Calu3 (cell line): ENCODE measurements around the gene SERPINE1. TPM values are rescaled to one million over a fixed set of nuclear protein-coding genes. Genes with fewer than 3 reads are reported as not detected.

ENCODE experiments used
- Bru-seq: library from RNA; stranded (reverse); fragments of 400-500 nt; gene quantifications from one replicate; lab custom pipeline; 2021; lab: Mats Ljungman, UMichigan
- BruChase-seq, 2 experiments: library from RNA; stranded (reverse); fragments of 400-500 nt; gene quantifications; one replicate each; lab custom pipeline; 2021; lab: Mats Ljungman, UMichigan
- BruUV-seq: library from RNA; stranded (reverse); fragments of 400-500 nt; replicated peaks from 2 replicates; lab custom pipeline; 2021; lab: Mats Ljungman, UMichigan
- CTCF ChIA-PET: fragments of 300-600 bp; sonication (Branson Sonifier 250); formaldehyde crosslinking; loops from one replicate; lab custom pipeline; 2022; ENCODE audit warnings: antibody characterized with exemption; lab: Charles Lee
- DNase-seq: peaks from one replicate; pipeline ENCODE4 v3.0.0; 2022
- H3K27ac Mint-ChIP-seq: one replicate; pipeline ENCODE4 v1.8.0; 2022; ENCODE audit warnings: mixed read lengths; ENCODE audit not compliant: unreplicated experiment
- H3K27me3 Mint-ChIP-seq: one replicate; pipeline ENCODE4 v1.8.0; 2022; ENCODE audit warnings: mixed read lengths; ENCODE audit not compliant: unreplicated experiment
- H3K36me3 Mint-ChIP-seq: one replicate; pipeline ENCODE4 v1.8.0; 2022; ENCODE audit warnings: mild to moderate bottlenecking, moderate library complexity, mixed read lengths; ENCODE audit not compliant: insufficient read depth, unreplicated experiment
- H3K4me1 Mint-ChIP-seq: one replicate; pipeline ENCODE4 v1.8.0; 2022; ENCODE audit warnings: mild to moderate bottlenecking, low read depth, mixed read lengths; ENCODE audit not compliant: unreplicated experiment
- H3K4me3 Mint-ChIP-seq: one replicate; pipeline ENCODE4 v1.8.0; 2022; ENCODE audit warnings: mild to moderate bottlenecking, low read depth, moderate library complexity, mixed read lengths; ENCODE audit not compliant: unreplicated experiment
- H3K9me3 Mint-ChIP-seq: one replicate; pipeline ENCODE4 v1.8.0; 2022; ENCODE audit warnings: low read depth, mixed read lengths; ENCODE audit not compliant: unreplicated experiment
- intact Hi-C: fragments of 100-400 bp; cut with micrococcal nuclease; formaldehyde crosslinking; loops from one replicate; pipeline ENCODE4 v1.10.0; 2022; ENCODE audit not compliant: unreplicated experiment
- long read RNA-seq: library from polyadenylated mRNA; stranded (forward); transcript quantifications from one replicate; pipeline ENCODE4 v2.0.0, GENCODE V29; 2022
- total RNA-seq: library from RNA; stranded (reverse); gene quantifications from 2 replicates; pipeline ENCODE4 v1.2.3, GENCODE V29; 2022
- TF ChIP-seq, protein P1 (sequence below): fragments of 200-600 bp; IDR thresholded peaks from one replicate; pipeline ENCODE4 v1.8.0; 2022; ENCODE audit warnings: antibody characterized with exemption; ENCODE audit not compliant: unreplicated experiment

The SERPINE1 gene
- total RNA-seq (1.1 and 1.8 TPM in 2 replicates), Bru-seq, nascent RNA (percentile 30 among the genes with signal in this experiment), BruChase-seq, experiment 1, labeled RNA remaining after a 6-hour chase (percentile 45 among the genes with signal in this experiment), BruChase-seq, experiment 2, labeled RNA remaining after a 2-hour chase (percentile 29 among the genes with signal in this experiment)
- long read RNA-seq, partial matches to known transcripts, result 0 of 3 reads
- long read RNA-seq, other reads (novel, unspliced or antisense), result 1 of 3 reads

DNA sequence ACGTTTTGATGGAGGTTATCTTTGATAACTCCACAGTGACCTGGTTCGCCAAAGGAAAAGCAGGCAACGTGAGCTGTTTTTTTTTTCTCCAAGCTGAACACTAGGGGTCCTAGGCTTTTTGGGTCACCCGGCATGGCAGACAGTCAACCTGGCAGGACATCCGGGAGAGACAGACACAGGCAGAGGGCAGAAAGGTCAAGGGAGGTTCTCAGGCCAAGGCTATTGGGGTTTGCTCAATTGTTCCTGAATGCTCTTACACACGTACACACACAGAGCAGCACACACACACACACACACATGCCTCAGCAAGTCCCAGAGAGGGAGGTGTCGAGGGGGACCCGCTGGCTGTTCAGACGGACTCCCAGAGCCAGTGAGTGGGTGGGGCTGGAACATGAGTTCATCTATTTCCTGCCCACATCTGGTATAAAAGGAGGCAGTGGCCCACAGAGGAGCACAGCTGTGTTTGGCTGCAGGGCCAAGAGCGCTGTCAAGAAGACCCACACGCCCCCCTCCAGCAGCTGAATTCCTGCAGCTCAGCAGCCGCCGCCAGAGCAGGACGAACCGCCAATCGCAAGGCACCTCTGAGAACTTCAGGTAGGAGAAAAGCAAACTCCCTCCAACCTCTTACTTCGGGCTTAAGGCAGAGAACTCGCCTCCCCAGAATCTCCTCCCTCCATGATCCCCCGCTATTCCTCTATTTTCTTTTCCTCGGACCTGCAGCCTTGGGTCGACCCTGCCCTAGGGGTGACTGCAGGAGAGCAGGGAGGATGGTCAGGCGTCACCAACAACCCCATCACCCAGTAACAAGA, at the start of gene SERPINE1:
SERPINE1 (plus strand) TSS at position 454 of the 809 bp plus-strand sequence. CDS start 1,290 bp downstream, outside the sequence.
- Mint-ChIP-seq H3K27me3 (no peaks in the 10 kb centered on the region), H3K27ac (no peak within 1 kb of the TSS), H3K4me1 (peaks cover 18% of the 10 kb centered on the region), H3K4me3 (no peak within 1 kb of the TSS), H3K9me3 (no peaks in the 10 kb centered on the region), H3K36me3 (no peaks in the 10 kb centered on the region)
- TF ChIP-seq, protein P1, sequence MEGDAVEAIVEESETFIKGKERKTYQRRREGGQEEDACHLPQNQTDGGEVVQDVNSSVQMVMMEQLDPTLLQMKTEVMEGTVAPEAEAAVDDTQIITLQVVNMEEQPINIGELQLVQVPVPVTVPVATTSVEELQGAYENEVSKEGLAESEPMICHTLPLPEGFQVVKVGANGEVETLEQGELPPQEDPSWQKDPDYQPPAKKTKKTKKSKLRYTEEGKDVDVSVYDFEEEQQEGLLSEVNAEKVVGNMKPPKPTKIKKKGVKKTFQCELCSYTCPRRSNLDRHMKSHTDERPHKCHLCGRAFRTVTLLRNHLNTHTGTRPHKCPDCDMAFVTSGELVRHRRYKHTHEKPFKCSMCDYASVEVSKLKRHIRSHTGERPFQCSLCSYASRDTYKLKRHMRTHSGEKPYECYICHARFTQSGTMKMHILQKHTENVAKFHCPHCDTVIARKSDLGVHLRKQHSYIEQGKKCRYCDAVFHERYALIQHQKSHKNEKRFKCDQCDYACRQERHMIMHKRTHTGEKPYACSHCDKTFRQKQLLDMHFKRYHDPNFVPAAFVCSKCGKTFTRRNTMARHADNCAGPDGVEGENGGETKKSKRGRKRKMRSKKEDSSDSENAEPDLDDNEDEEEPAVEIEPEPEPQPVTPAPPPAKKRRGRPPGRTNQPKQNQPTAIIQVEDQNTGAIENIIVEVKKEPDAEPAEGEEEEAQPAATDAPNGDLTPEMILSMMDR, result no peak
- CTCF ChIA-PET, result interaction anchor here (1.0 kb wide), 1 partner anchor 17 kb away, joined by 4 read pairs; no protein-coding TSS in a partner anchor
- BruUV-seq, result no TSS peak
- DNase-seq, result no peak
- intact Hi-C loops, result no loop called here

DNA sequence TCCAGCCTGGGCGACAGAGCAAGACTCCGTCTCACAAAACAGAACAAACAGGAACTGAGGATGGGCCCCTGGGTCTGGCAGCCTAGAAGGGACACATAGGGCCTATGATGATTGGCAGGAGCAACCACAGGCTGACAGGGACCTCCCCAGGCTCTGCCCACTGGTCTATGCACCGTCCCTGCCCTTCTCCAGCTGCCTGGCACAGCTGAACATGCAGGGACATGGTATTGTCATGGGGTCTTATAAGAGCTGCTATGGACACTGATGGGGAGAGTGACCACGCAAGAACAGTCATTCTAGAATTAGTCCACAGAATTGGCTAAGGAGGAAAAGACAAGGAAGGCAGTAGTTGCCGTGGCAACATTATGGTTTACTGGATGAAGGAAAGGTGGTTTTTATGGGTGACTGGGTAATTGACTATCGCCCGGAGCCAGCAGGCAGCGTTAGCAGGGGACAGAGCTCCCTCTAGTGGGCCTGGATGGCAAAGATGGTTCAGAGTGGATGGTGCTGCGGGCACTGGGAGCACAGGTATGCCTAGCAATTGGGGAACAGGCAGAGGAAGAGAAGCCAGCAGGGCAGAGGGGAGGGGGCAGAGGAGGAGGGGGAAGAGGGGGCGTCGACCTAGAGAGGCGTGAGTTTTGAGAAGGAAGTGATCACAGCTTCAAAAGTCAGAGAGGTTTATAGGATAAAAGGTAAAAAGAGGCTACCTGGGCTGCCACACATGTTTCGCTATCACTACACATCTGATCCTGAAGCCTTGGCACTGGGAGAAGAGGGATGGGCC, 49.4 kb upstream of the SERPINE1 start:
- Mint-ChIP-seq H3K4me3 (no peak overlapping the region), H3K9me3 (no peaks in the 10 kb centered on the region), H3K36me3 (no peaks in the 10 kb centered on the region), H3K27ac (no peak overlapping the region), H3K4me1 (peaks cover 16% of the 10 kb centered on the region), H3K27me3 (peaks cover 24% of the 10 kb centered on the region)
- intact Hi-C loops, result no loop called here
- BruUV-seq, result no TSS peak
- TF ChIP-seq, protein P1, result peak; percentile 72
- CTCF ChIA-PET, result interaction anchor here (0.5 to 1.2 kb wide), 4 partner anchors 112 to 205 kb away, joined by 3 to 14 read pairs (median 5); partner anchors contain the start of gene UFSP1
- peak; percentile 89 for DNase-seq

DNA sequence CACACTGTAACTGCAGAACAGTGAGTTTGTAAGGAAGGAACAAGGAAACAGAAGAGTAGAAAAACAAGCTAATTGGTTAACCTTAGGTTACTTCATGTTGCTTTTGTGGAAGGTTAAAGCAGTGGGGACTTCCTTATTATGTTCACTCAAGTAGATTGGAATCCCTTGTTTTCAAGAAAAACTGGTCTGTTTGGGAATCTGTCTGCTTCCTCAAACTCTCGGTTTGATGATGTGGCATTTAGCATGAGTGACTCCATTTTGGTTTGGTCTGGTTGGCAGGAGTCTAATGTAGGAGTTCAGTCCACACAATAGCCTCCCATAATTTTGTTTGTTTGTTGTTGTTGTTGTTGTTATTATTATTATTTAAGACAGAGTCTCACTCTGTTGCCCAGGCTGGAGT, 45.5 kb upstream of the SERPINE1 start:
- Mint-ChIP-seq H3K27ac (peak overlapping the region; percentile 39), H3K4me3 (no peak overlapping the region), H3K4me1 (peaks cover 19% of the 10 kb centered on the region), H3K27me3 (no peaks in the 10 kb centered on the region), H3K36me3 (peaks cover 13% of the 10 kb centered on the region), H3K9me3 (no peaks in the 10 kb centered on the region)
- TF ChIP-seq, protein P1, result no peak
- intact Hi-C loops, result no loop called here
- no peak for DNase-seq
- CTCF ChIA-PET, result interaction anchor here (0.7 kb wide), 1 partner anchor 398 kb away, joined by 3 read pairs; no protein-coding TSS in a partner anchor
- no TSS peak for BruUV-seq

DNA sequence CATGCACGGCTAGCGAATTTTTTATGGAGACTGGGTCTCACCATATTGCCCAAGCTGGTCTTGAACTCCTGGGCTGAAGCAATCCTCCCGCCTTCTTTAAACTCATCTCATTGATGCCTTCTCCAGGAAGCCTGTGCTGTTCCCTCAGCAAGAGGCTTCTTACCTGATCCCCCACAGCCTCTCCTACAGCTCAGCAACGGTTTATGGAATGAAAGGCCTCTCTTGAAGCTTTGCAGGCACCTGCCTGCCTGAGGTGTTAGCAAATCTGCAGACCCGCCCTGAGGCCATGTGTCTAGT, 42.1 kb upstream of the SERPINE1 start:
- Mint-ChIP-seq H3K27me3 (no peaks in the 10 kb centered on the region), H3K36me3 (peaks cover 36% of the 10 kb centered on the region), H3K27ac (peak overlapping the region; percentile 32), H3K9me3 (no peaks in the 10 kb centered on the region), H3K4me1 (peaks cover 11% of the 10 kb centered on the region), H3K4me3 (peak overlapping the region; percentile 76)
- TF ChIP-seq, protein P1, result no peak
- BruUV-seq, result no TSS peak
- intact Hi-C loops, result no loop called here
- CTCF ChIA-PET, result interaction anchor here (0.7 to 1.6 kb wide), 5 partner anchors 10 to 233 kb away, joined by 3 to 7 read pairs (median 3); partner anchors contain the start of genes FIS1 and SLC12A9
- DNase-seq, result no peak
